ENCODE results near the gene HNRNPH3. TPM values are rescaled to one million over a fixed set of nuclear protein-coding genes. Genes with fewer than 3 reads are reported as not detected.

The HNRNPH3 gene
- total and polyA plus RNA-seq, 2 donors (not counting 1 experiment from before 2014, with no cell fraction given), result 23.6 to 124 TPM

DNA sequence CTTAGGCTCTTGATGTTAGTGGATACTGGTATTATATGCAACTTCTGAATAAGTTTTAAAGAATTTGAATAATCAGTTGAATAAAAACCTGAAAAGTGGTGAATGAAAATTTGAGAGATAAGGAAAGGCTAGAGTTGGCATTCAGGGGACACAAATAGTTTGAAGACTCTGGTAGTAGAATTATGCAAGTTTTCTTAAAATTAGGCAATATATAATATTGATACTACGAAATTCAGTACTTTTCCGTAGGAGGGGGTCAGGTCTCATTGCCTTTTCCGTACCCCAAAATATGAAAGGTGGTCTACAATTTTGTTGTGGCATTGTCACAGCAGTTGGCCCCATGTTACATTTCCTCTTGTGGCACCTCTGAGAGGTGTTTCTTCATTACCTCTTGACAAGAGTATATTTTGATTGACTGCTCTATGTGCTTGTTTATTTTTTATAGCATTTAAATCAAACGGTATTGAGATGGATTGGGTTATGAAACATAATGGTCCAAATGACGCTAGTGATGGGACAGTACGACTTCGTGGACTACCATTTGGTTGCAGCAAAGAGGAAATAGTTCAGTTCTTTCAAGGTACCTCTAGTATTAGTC lies 5.0 kb downstream of the HNRNPH3 start:
- Histone ChIP-seq H3K36me3 (replicated peaks in 1 of 2; ENCODE audit: control extremely low read depth in 1 of 2, control insufficient read depth in 1 of 2, extremely low read depth in 1 of 2, insufficient read depth in 2 of 2, low read length in 1 of 2) (peaks cover 19 to 39% of the 10 kb centered on the region in 2 experiments), H3K4me2 (replicated peaks; ENCODE audit: low read depth, low read length, poor library complexity, severe bottlenecking) (peak overlapping the region; percentile 79), H3K4me3 (ENCODE audit: control extremely low read depth in 1 of 5, extremely low read depth in 1 of 5, insufficient read depth in 1 of 5, low read depth in 2 of 5, low read length in 4 of 5) (peak overlapping the region in 1 of 5 experiments; percentile 17), H3K9ac (ENCODE audit: low read length) (no peak overlapping the region), H3K9me3 (ENCODE audit: control extremely low read depth in 1 of 3, control insufficient read depth in 2 of 3, insufficient read depth in 1 of 3, low read length in 2 of 3) (no peaks in the 10 kb centered on the region), H3K79me2 (ENCODE audit: control insufficient read depth, insufficient read depth, low read length) (peaks cover 79% of the 10 kb centered on the region), H3K27me3 (replicated peaks in 1 of 4; ENCODE audit: control extremely low read depth in 1 of 4, control insufficient read depth in 3 of 4, insufficient read depth in 4 of 4, low read length in 3 of 4) (no peaks in the 10 kb centered on the region), H3K27ac (ENCODE audit: low read length in 2 of 2) (peak overlapping the region in 1 of 2 donors; percentile 55), H4K20me1 (ENCODE audit: control insufficient read depth, insufficient read depth, low read length, poor library complexity, severe bottlenecking) (peaks cover 70% of the 10 kb centered on the region), H2AFZ (ENCODE audit: insufficient read depth, low read depth, low read length, poor library complexity, severe bottlenecking) (no peak overlapping the region), H3K4me1 (ENCODE audit: control insufficient read depth in 2 of 2, insufficient read depth in 2 of 2, low read length in 2 of 2) (peaks cover 22 to 35% of the 10 kb centered on the region in 2 donors)
- peak overlapping the region; percentile 60 for H3K4me3 Mint-ChIP-seq
- WGBS (ENCODE audit: insufficient coverage), result 92% methylated on average over 2 of the region's 7 CpGs
- intact Hi-C loops (cut with micrococcal nuclease), result no loop called here
- TF ChIP-seq, protein P1, sequence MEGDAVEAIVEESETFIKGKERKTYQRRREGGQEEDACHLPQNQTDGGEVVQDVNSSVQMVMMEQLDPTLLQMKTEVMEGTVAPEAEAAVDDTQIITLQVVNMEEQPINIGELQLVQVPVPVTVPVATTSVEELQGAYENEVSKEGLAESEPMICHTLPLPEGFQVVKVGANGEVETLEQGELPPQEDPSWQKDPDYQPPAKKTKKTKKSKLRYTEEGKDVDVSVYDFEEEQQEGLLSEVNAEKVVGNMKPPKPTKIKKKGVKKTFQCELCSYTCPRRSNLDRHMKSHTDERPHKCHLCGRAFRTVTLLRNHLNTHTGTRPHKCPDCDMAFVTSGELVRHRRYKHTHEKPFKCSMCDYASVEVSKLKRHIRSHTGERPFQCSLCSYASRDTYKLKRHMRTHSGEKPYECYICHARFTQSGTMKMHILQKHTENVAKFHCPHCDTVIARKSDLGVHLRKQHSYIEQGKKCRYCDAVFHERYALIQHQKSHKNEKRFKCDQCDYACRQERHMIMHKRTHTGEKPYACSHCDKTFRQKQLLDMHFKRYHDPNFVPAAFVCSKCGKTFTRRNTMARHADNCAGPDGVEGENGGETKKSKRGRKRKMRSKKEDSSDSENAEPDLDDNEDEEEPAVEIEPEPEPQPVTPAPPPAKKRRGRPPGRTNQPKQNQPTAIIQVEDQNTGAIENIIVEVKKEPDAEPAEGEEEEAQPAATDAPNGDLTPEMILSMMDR (IDR thresholded peaks at IDR 0.05), result no peak
- TF ChIP-seq EZH2 (IDR thresholded peaks at IDR 0.05; ENCODE audit: borderline replicate concordance, insufficient read depth, low read depth, low read length, poor library complexity, severe bottlenecking), result no peak
- H3K4me1 Mint-ChIP-seq, result peaks cover 46% of the 10 kb centered on the region
- DNase-seq, result no peak
- no peak for ATAC-seq (ENCODE audit: low read depth)
- peak overlapping the region; percentile 43 for H3K27ac Mint-ChIP-seq
- CTCF ChIA-PET, result interaction anchor here (0.9 to 1.5 kb wide), 2 partner anchors 12 to 35 kb away, joined by 3 read pairs; no protein-coding TSS in a partner anchor
- POLR2A ChIA-PET, result no interaction called here
- no peaks in the 10 kb centered on the region for H3K27me3 Mint-ChIP-seq
- no peaks in the 10 kb centered on the region for H3K9me3 Mint-ChIP-seq (ENCODE audit: insufficient read depth)

DNA sequence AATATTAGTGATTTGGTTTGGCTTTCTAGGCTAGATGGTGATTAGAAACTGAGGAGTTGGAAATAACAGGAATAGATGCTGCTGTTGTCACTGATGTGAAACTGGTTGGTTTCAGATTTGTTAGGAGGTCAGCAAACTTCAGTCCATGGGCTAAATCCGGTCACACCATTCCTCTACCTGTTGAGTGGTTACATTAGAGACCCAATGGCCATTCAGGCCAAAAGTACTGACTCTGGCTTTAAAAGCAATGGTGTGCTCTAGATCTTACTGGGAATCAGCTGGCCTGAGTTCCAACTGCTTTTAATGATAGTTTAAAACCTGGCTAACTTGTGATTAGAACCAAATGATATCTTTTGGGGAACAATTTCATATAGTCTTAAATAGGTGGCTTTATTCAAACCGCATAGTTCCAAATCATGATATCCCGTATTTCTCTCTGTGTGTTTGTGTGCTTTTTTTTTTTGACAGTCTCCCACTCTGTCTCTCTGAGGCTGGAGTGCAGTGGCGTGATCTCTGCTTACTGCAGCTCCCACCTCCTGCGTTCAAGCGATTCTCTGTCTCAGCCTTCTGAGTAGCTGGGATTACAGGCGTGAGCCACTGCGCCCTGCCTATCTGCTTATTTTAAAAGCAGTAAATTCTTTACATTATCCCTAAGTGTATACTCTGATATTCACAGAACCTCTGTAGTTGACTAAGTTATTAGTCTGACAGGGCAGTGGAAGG lies 8.7 kb downstream of the HNRNPH3 start:
- no peak for ATAC-seq (ENCODE audit: low read depth)
- no peak for DNase-seq
- Histone ChIP-seq H2AFZ (ENCODE audit: insufficient read depth, low read depth, low read length, poor library complexity, severe bottlenecking) (no peak overlapping the region), H4K20me1 (ENCODE audit: control insufficient read depth, insufficient read depth, low read length, poor library complexity, severe bottlenecking) (peaks cover 43% of the 10 kb centered on the region), H3K36me3 (replicated peaks in 1 of 2; ENCODE audit: control extremely low read depth in 1 of 2, control insufficient read depth in 1 of 2, extremely low read depth in 1 of 2, insufficient read depth in 2 of 2, low read length in 1 of 2) (peaks cover 23 to 65% of the 10 kb centered on the region in 2 experiments), H3K79me2 (ENCODE audit: control insufficient read depth, insufficient read depth, low read length) (peaks cover 43% of the 10 kb centered on the region), H3K9me3 (ENCODE audit: control extremely low read depth in 1 of 3, control insufficient read depth in 2 of 3, insufficient read depth in 1 of 3, low read length in 2 of 3) (no peaks in the 10 kb centered on the region), H3K4me1 (ENCODE audit: control insufficient read depth in 2 of 2, insufficient read depth in 2 of 2, low read length in 2 of 2) (peaks cover 9 to 16% of the 10 kb centered on the region in 2 donors), H3K4me3 (ENCODE audit: control extremely low read depth in 1 of 5, extremely low read depth in 1 of 5, insufficient read depth in 1 of 5, low read depth in 2 of 5, low read length in 4 of 5) (no peak overlapping the region), H3K27ac (ENCODE audit: low read length in 2 of 2) (no peak overlapping the region), H3K27me3 (replicated peaks in 1 of 4; ENCODE audit: control extremely low read depth in 1 of 4, control insufficient read depth in 3 of 4, insufficient read depth in 4 of 4, low read length in 3 of 4) (no peaks in the 10 kb centered on the region), H3K4me2 (replicated peaks; ENCODE audit: low read depth, low read length, poor library complexity, severe bottlenecking) (no peak overlapping the region), H3K9ac (ENCODE audit: low read length) (no peak overlapping the region)
- Mint-ChIP-seq H3K4me1 (peaks cover 21% of the 10 kb centered on the region), H3K9me3 (ENCODE audit: insufficient read depth) (no peaks in the 10 kb centered on the region), H3K4me3 (no peak overlapping the region), H3K27ac (no peak overlapping the region), H3K27me3 (no peaks in the 10 kb centered on the region)
- ChIA-PET POLR2A (no interaction called here), CTCF (interaction anchor here (1.6 to 1.8 kb wide), 2 partner anchors 8 to 128 kb away, joined by 4 to 9 read pairs; no protein-coding TSS in a partner anchor)
- intact Hi-C loops (cut with micrococcal nuclease), result no loop called here
- TF ChIP-seq EZH2 (IDR thresholded peaks at IDR 0.05; ENCODE audit: borderline replicate concordance, insufficient read depth, low read depth, low read length, poor library complexity, severe bottlenecking), result no peak
- TF ChIP-seq, protein P1 (IDR thresholded peaks at IDR 0.05), result no peak
- WGBS (ENCODE audit: insufficient coverage), result 100% methylated on average over 6 of the region's 8 CpGs
